GM18951 (cell line): ENCODE results near the gene ARHGEF6.
A peak's percentile ranks its signal among the peaks of the same experiment; 100 is the strongest.
"Not testable (repeated sequence)": the region's sequence is repeated elsewhere in the genome, so short reads cannot be mapped to it uniquely, and the experiment has no call there.

Experiments
- POLR2A ChIP-seq: IDR thresholded peaks from 4 replicates; pipeline ENCODE4 v1.6.1; 2011; ENCODE audit warnings: mild to moderate bottlenecking; ENCODE audit not compliant: insufficient read length, insufficient read depth; ENCODE audit errors: extremely low read depth
- in situ Hi-C: fragments of 300-500 bp; cut with MboI; formaldehyde crosslinking; loops from one replicate; pipeline ENCODE4 v1.12.0; 2022; ENCODE audit warnings: low sequenced_read_pairs, mixed read lengths, inconsistent platforms; ENCODE audit not compliant: unreplicated experiment

Gene ARHGEF6

DNA sequence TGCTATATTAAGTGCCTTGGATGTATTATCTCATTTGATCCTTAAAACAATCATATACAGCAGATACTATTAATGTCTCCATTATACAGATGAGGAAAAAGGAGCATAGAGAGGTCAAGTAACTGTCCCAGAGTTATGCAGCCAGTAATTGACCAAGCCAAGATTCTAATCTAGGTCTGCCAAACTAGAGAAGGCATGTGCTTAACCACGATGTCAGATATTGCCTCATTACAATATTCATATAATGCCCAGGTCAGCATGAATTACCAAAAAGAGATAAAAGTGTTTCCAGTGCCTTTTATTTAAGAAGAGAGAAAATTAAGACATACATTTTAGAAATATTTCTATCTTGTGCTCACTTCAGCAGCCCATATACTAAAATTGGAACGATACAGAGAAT, 7.1 kb downstream of the ARHGEF6 start:
- no peak for TF ChIP-seq POLR2A
- in situ Hi-C loops = no loop called here

- in situ Hi-C loops = not testable (repeated sequence)
Observed at GRCh38 chrX:136771869-136772268, 8.9 kb downstream of the ARHGEF6 start.

- in situ Hi-C loops = no loop called here
- TF ChIP-seq POLR2A = peak; percentile 28
Observed at GRCh38 chrX:136768469-136769084, 12.2 kb downstream of the ARHGEF6 start.

DNA sequence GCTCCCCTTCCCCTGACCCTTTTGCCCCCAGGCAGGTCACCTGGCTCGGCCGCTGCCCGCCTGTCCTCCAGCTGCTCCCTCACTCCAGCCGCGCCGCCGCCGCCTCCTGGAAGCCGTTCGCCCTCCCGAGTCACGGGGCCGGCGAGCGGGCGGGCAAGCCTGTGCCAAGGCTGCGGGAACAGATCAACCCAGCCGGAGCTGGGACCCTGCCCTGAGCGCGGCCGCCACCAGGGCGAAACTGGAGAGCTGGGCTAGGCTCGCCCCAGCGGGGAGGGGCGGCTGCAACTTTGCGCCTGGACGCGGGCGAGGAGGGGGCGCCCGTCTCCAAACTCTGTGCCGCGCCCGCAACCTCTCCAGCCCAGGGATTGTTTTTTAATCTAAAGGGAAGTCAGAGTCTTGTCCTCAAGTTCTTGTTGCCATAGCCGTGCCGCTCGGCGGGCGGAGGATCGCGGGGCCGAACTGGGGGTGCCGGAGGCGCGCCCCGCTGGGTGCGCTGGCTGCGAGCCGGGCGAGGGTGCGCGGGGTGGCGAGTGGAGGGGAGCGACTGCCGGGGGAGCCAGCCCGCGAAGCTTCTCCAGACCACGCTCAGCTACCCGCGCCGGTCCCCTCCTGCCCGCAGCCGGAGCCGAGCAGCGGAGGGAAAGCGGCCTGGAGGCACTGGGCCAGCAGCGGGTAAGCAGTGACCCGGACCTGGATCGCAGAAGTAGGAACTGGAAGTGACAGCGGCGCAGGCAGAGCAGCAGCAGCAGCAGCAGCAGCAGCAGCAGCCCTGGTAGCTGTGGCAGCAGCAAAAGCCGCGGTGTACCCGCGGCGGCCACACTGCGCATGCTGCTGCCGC, 13.4 kb downstream of the ARHGEF6 start:
- in situ Hi-C loops = no loop called here
- TF ChIP-seq POLR2A = peak; percentile 47

DNA sequence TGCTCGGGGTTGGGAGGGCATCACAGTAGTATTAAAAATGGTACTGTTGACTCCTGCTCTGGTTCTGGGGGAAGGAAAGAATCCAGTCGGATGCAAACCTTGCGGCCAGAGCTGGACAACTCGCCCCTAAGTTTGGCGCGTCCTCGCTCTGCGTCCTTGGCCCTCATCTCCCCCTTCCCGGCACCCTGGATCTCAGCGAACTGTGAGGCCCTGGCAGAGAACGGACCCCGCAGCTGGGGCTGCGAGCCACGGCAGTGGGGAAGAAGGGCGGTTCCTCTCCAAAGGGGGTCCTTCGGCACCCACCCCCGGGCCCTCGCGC, 14.0 kb downstream of the ARHGEF6 start:
- no peak for TF ChIP-seq POLR2A
- in situ Hi-C loops = no loop called here

DNA sequence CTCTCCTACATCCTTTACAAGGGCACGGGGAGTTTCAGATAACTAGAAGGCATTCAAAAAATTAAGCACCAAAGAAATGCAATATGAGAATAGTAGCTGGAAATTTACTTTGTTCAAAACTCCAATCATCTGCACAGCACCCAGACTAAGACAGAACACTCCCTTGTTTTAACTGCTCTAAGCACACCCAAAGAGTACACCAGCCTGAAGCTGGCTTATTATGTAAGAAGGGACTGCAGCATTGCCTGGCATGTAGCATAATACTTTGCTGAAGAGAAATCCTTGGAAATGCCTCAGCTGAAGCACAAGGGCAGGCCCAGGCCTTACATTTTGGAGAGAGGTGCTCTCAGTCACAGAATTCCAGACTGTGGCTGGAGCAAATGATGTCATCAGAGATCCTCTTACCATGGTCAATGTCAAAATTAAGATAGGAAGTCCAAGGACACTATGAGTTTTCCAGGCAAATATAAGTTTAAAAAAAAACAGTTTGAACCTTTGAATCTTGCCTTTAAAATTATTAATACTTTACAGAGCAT, 14.8 kb downstream of the ARHGEF6 start:
- TF ChIP-seq POLR2A = no peak

DNA sequence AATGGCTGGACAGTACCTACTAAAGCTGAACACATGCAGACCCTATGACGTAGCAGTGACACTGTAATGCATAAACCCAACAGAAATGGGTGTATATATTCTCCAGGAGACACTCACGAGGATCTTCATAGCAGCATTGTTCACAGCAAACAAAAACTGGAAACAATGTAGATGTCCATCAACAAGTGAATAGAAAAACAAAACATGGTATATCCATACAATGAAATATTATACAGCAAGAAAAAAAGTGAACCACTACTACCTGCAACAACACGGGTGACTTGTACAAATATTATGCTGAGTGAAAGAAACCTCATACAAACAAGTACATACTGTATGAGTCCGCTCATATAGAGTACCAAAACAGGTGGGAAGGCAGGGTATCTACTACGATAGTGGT, 16.5 kb downstream of the ARHGEF6 start:
- in situ Hi-C loops = no loop called here
- no peak for TF ChIP-seq POLR2A

More for the DNA sequence above, 14.8 kb downstream of the ARHGEF6 start:
- in situ Hi-C loops = no loop called here

- in situ Hi-C loops = no loop called here
- TF ChIP-seq POLR2A = no peak
Observed at GRCh38 chrX:136762820-136763452, 17.8 kb downstream of the ARHGEF6 start.

DNA sequence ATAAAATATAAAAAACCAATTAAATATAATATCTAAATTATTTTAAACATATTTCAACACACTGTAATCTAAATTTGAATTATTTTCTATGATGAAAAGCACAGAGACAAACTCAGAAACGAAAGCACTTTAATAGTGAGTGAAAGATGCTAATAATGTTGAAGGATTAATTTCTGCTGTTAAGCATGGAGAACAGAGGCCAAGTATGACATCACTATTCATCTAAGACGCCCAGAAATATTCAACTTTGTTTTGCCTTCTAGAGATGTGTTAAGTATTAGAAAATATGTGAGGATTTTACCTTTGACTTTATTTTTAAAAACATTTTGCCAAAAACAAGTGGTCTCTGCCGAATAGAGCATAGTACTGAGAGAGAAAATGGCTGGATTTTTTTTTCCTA, 19.3 kb downstream of the ARHGEF6 start:
- TF ChIP-seq POLR2A = no peak
- in situ Hi-C loops = no loop called here

DNA sequence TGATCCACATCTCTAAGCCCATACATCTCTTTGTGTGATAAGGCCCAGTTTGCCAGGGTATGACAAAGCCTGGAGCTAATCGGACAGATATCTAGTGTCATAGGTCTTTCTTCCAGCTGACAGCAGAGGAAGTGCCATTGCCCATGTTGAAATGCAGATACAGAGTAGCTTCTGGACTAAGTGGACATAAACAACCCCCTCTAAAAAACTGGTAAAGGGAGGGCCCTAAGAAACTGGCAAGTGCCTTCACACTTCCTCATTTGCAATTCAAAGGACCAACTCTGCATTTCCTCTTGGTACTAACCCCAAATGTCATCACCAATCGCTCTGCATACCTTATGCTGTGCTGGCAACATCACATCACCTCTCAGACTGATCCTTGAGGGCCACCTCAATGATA, 20.8 kb downstream of the ARHGEF6 start:
- no peak for TF ChIP-seq POLR2A
- in situ Hi-C loops = no loop called here

- no peak for TF ChIP-seq POLR2A
- in situ Hi-C loops = no loop called here
Observed at GRCh38 chrX:136755411-136755810, 25.3 kb downstream of the ARHGEF6 start.

- in situ Hi-C loops = no loop called here
- TF ChIP-seq POLR2A = no peak
Observed at GRCh38 chrX:136754651-136755050, 26.1 kb downstream of the ARHGEF6 start.

GRCh38 chrX:136752796-136753195, 27.9 kb downstream of the ARHGEF6 start:
- in situ Hi-C loops = no loop called here
- no peak for TF ChIP-seq POLR2A

DNA sequence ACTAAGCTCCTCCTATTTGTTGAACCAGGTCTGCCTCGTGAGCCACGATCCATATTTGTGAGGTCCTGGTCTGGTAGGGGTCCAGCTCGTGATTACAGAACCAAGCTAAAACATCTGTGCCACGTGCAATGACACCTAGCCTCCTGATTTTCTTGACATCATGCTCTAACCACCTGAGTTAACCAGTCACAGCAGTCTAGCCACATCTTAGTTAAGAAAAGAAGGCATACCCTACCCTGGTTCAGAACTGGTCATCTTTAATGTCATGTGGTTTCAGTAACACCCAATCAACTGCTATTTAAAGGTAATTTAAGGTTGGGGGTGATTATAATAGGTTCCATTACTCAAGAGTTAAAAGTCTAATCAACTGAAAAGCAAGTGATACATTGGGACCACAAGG, 28.4 kb downstream of the ARHGEF6 start:
- in situ Hi-C loops = no loop called here
- TF ChIP-seq POLR2A = no peak
